Measurements from ENCODE around the gene ADIG.

The ADIG gene

DNA sequence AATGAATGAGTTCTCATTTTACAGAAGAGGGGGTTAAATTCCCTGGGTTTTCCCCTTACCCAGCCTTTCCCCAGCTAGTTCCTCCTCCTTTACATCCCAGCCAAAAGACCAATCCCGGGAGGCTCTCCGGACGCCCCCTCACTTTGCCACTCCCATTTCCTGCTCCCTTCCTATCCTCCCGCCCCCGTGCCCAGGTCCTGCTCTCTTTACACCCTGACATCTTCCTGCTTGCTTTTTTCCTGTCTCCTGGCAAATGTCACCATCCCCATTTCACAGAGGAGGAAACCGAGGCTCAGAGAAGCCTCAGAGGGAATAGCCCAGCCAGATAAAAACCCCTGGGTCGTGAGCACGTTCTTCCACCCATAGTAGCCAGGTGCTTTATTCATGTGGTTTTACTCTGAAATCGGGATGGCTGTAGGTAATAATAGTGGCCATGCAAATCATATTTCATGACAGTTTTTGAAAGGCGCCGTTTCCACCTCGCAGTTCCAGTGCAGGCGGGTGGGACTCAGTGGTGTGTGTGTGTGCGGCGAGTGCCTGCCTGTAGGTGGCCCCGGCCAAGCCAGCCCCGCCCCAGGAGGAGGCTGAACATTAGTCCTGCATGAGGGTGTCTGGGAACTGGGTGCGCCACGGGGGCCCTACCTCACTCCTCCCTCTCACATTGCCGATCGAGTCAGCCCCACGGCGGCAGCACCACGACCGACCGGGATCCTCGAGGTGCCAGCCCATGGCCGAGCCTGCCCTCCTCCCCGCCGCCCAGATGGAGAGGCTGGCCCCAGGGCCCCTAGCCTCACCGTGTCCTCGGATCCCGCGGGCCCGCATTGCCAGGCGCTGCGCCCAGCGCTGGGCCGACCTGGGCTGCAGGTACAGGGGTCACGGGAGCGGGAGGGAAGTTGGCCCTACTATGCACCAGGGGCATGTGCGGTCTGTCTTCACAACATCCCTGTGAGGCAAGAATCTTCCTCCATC lies 20.5 kb downstream of the ADIG start, which contains the start of gene ARHGAP40:
ARHGAP40 (plus strand) TSS at position 594 of the 969 bp plus-strand sequence.
- DNase-seq, result no peak

DNA sequence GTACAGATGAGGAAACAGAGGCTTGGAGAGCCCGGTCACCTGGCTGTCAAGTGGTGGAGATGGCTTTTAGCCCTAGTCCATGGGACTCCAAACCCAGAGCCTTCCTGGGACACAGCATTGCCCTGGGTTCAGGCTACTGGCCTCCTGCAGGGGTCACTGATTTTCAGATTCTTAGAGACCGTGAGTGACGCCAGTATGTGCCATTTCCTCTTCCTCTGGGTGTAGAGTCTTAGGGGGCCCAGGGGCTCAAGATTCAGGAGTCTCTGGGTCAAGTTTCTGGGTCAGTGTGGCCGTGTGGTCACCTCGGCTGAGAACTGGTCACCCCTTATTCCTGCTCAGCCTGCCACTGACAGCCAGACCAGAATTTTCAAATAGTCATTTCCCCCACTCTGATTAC lies 21.2 kb downstream of the ADIG start:
- no peak for DNase-seq

DNA sequence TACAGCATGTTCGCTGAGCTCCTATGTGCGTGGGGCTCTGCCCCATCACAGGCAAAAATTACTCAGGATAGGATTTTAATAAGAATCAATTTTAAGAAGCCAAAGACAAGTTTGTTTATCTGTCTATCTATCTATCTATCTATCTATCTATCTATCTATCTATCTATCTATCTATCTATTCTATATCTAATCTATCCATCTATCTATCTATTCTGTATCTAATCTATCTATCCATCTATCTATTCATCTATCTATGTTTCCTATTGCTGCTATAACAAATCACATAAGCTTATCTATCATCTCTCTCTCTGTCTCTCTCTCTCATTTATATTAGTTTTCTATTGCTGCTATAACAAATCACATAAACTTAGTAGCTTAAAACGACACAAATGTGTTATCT lies 22.3 kb downstream of the ADIG start:
- DNase-seq, result no peak

DNA sequence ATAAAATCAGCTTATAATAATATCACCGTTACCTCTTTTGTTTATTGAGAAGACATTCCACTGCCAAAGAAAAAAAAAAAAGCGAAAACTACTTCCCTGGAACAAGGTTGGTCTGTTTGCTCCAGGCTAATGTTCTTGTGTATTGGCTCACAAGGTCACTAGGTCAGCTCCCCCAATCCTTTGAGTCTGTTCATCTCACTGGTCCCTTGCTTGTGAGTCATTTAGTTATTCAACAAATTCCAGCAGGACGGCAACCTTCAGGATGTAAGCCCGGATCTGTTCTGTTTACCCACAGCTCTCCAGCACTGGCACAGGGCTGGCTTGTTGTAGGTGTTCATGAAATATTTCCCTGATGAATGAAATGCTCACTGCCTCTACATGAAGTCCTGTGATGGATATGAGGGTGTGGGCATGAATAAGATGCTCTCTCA lies 23.9 kb downstream of the ADIG start:
- peak in 1 of 56 donors; percentile 7 for DNase-seq

DNA sequence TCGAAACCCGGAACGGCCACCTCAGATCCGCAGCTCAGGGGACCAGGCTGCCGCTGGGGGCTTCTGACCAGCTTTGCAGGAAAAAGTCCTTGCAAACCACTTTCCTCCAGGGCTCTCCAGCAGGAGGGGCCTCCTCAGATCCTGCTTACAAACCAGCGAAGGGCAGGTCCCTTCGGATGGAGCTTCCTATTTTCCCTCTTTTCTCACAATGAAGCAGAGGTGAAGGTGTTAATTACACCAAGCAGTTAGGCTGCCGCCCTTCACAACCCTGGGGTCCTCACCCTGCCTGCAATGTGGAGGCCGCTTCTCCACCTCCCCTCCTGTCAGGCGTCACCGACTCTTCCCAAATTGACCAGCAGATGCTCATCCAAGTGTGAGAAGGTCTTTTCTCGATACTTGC lies 26.4 kb downstream of the ADIG start:
- no peak for DNase-seq

DNA sequence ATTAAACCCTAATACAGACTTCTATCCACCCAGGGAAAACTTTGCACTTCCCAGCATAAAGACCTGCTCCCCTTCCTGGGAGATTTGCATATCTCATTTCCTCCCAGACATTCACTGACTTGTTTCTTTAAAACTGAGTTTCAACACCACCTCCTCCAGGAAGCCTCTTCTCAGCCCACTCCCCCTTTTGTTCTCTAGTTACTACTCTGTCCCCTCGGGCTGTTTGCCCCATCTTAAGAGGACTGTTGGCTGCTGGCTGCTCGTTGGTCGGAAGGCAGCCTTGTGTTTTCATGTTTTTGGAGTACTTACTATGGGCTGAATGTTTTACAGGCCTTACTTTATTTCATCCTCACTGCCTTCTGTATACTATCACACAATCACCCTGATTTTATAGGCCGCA lies 27.2 kb downstream of the ADIG start:
- DNase-seq, result no peak

DNA sequence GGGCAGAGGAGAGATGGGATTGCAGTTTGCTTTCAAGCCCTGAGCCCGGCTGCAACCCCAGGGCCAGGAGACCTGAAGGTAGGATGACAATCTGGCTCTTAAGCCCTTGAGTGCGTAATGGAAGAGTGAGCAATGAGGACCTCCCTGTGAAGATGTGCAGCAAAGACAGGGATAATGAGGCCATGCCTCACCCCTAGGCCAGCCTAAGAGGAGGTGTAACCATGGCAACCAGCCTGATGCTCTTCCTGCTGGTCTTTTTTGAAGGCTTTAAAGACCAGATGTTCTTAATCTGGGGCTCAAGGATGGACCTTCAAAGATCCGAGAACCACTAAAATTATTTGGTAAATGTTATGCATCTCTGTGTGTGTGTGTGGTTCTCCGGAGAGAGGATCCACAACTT lies 28.8 kb downstream of the ADIG start:
- DNase-seq, result no peak

DNA sequence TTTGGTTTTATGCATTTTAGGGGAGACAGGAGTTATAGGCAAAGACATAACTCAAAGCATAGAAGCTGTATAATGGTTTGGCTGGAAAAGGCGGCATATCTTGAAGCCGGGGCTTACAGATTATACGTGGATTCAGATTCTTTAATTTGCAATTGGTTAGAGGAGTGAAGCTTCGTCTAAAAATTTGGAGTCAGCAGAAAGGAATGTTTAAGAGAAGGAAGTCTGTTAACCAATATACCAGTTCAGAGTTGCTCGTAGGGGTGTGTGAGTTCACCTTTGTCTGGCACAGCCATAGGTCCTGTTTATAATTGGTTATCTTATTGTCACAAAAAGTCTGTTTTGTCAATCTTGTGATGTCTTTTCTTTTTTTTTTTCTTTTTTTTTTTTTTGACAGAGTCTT lies 29.5 kb downstream of the ADIG start:
- no peak for DNase-seq

DNA sequence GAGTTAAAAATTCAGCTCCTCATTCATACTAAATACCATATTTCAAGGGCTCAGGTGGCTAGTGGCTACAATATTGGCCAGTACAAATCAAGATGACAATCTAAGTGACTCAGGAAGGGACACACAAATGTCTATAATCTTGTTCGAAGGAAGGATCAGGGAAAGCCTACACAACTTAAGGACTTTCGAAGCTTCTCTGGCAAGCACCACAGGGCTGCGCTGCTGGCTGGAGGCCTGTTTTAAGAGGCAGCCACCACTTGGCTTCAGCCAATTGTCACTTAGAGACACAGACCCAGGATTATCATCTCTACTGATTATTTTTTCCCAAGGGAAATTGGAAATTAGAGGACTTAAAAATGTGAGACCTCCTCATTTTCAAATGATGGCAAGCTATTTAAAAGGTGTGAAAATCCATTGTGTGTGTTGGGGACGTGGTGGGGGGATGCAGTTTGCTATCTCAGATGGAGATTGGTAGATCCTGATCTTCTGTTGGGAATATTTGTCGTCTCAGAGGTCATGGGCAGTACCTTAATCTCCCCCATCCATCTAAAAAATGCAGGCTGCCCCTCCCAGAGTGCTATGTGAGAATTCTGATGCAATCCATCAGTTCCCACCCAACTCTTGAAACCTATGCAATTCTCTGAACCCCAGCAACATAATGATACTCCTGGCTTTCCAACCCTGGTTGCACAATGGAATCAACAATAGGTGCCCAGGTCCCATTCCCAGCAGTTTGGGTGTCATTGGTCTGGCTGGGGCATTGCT lies 31.9 kb downstream of the ADIG start:
- DNase-seq, result no peak

DNA sequence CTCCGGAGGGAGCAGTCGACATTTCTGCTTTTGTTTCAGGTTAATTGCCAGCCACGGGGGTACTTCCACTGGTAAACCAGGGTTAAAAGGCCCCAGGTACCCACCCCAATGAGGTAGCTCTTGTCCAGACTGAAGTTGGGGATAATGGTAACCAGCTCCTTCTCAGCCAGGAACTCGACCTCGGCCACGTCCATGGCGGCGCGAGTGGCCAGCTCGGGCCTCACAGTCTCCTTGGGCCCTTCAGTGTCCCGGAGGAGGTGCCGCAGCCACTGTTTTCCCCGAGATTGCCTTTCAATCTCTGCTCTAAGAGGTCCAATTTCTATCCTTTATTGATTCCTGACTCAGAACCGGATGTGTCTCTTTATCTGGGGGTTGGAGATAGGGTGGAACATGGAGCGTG lies 34.3 kb downstream of the ADIG start:
- DNase-seq, result no peak

DNA sequence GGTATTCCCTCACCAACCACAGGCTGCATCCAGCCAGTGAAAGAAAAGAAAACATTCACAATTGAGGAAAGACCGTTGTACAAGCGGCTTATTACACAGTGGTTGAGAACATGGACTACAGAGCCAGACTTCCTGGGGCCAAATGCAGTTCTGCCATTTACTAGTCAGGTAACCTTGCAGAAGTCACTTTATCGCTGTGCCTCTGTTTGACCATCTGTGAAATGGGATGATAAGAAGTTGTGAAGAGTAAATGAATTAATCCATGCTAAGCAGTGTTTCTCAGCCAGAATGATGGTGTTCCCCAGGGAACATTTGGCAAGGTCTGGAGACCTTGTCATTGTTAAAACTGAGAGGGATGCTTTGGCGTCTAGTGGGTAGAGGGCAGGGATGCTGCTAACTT lies 35.5 kb downstream of the ADIG start:
- no peak for DNase-seq

DNA sequence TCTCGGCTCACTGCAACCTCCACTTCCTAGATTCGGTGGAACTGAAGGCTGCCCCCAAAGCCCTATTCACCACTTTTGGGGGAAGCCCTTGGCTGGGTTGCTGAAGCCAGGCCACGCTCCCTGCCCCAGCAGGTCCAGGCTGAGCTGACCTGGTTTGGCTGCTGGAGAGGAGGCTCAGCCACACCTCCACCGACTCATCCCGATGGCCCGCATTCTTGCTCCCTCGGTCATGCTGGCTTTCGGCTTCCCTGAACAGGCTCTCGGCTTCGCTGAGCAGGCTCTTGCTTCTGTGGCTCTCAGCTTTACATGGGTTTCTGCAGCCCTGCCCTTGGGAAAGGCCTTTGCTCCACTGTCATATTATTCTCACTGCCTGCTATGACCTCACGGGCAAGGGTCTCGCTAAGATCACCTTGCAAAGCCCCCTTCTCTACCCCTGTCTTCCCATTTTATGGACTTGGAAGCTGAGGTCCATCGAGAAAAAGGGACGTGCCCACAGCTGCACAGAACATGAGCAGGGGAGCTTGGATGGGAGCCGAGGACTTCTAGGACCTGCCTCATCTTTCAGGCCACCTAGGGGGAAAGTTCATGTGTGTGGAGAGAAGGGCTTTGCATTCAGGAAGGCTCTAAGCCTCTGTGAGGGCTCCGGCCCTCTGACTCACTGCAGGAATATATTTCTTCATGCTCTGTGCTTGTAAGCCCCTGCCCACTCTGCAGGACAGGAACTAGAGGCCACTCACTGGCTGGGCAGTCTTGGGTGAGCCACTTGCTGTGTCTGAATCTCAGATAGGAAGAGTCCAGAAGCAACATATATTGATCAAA lies 36.2 kb downstream of the ADIG start:
- no peak for DNase-seq

DNA sequence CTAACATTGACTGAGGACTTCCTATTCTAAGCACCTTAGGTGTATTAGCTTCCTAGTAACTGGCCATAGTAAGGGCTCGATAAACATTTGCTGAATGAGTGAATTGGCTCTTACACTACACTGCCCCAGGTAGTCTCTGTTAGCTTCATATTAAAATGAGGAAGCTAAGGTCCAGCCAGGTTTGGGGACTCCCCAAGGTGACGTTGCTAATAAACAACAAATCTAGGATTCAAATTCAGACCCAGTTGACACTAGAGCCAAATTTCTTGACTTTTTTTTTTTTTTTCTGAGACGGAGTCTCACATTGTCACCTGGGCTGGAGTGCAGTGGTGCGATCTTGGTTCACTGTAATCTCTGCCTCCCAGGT lies 36.8 kb downstream of the ADIG start:
- DNase-seq, result no peak

DNA sequence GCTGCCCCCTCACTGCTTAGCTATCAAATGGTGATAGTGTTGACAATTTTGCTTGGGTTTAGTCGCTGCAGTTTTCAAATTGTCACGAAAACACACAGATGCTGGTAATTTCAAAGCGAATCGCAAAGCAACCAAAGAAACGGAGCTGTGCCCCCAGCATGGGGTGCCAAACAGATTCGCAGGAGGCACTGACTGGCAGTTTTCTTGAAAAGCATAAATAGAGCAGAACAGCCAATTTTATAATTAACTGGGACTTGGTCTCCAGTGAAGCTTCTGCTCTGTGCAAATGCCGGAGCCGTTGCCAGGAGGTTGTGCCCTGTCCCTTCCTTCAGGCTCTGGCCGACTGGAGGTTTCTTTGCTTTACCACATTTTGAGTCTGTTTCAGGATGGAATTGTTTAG lies 39.4 kb downstream of the ADIG start:
- DNase-seq, result peak in 4 of 56 donors; percentile 6 to 28 (median 9)

DNA sequence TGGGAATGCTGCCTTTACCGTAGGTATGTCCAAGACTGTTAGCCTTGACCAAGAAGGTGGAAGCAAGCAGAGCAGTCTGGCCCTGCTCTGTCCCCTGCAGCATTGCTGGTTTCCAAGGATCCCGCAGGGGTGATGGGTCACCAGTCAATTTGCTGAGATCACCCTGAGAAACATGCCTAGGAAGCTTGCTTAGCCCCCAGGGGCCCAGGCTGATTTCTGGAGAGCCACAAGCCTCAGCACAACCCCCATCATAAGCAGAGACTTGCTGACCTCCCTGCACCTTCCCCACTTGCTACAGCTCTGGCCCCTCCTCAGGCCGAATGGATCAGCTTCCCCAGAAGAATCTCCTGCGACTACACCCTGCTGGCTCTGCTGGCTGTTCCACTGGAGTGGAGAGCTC lies 42.1 kb downstream of the ADIG start:
- no peak for DNase-seq

DNA sequence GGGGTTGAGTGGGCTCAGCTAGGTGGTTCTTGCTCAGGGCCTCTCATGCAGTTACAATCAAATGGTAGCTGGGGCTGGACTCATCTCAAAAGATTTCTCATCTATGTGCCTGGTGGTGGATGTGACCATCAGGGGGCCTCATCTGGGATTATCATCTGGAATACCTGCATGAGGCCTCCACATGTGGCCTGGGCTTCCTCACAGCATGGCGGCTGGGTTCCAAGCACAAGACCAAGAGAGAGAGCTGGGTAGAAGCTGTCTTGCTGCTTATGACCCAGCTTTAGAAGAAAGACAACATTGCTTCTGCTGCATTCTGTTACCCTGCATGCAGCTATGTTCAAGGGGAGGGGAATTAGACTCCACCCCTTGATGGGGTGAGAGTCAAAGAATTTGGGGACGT lies 43.1 kb downstream of the ADIG start:
- DNase-seq, result no peak

DNA sequence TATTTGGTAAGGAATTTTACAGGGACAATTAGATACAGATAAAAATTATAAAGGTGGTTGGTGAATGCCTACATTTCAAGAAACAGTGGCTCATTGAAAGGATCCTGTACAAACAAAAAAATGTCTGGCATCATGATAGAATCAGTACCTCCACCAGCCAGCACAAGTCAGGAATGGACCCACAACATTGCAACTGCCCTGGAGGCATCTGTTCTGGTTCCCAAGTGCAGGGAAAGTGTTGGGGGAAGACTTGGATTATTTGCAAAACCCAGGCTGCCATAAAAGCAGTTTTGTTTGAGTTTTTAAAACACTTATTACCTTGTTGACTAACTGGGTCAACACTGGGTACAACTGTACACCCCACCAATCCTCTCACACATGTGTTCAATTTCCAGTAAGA lies 44.9 kb downstream of the ADIG start:
- DNase-seq, result no peak

DNA sequence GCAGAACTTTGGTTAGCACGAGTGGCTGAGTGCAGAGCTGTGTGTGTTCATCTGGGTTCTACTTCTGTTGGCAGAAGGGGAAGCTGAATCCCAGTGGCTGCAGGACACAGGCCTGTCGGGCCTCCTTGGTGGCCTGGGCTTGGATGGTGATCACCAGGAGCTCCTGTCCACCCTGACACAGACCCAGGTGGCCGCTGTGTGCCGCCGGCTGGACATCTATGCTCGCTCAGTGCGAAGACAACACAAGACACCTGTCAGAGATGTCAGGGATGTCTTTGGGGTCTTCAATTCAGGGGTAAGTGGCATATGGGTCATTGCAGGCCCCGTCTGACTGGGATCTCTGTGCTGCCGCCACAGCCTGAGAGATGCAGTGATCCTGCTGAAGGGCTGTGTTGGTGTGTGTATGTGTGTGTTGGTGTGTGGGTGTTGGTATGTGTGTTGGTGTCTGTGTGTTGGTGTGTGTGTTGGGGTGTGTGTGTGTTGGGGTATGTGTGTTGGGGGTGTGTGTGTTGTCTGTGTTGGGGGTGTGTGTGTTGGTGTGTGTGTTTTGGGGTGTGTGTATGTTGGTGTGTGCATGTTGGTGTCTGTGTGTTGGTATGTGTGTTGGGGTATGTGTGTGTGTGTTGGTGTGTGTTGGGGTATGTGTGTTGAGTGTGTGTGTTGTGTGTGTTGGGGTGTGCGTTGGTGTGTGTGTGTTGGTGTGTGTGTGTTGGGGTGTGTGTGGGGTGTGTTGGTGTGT lies 46.1 kb downstream of the ADIG start:
- DNase-seq, result no peak

DNA sequence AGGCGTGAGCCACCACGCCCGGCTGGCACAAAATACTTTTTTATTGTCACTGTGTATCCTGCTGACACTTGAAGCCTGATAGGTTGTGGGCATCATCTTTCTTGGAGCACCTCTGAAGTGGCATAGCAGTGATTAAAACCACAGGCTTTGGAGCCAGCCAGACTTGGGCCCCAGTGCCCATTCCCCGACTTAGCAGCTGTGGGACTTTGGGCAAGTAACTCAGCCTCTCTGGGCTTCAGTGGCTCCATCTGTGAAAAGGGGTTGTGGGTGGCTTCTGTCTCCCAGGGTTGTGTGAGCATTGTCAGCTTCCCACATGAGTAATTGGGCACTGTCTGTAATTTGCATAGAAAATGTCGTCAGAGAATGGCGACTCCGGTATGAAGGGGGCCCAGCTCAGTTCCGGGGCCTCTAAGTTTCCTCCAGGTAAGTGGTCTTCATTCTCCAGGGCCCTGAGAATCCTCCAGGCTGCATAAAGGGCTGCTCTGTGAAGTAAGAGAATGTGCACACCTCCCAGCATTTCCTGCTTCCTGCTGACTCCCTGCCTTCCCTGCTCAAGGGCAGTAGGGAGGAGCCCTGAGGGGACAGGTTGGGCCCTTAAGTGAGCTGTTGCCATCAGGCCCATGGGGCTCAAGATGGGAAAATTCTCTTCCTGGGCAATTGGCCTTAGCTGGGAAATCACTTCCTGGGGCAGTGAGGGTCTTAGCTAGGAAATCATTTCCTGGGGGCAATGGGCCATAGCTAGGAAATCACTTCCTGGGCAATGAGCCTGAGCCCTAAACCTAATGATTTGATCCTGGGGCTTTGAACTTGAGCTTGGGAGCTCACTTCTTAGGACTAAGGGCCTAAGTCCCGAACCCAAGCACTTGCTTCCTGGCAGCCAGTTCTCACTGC lies 47.8 kb downstream of the ADIG start:
- no peak for DNase-seq

DNA sequence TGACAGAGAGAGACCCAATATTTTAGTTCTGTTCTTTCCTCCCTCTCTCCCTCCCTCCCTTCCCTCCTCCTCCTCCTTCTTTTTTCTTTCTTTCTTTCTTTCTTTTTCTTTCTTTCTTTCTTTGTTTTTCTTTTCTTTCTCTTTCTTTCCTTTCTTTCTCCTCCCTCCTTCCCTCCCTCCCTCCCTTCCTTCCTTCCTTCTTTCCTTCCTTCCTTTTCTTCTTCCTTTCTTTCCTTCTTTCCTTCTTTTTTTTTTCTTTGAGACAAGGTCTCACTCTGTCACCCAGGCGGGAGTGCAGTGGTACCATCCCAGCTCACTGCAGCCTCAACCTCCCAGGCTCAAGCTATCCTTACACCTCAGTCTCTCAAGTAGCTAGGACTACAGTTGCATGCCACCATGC lies 49.0 kb downstream of the ADIG start:
- DNase-seq, result no peak
